Sigmoid colon (tissue), 3 donors: ENCODE data around the gene GJB2.

Source experiments
- CTCF ChIP-seq, 4 experiments: fragments of 450-650 bp in 3 of 4; fragments of 200-600 bp in 1 of 4; IDR thresholded peaks; one replicate each; pipeline ENCODE4 v1.5.1; 2016 to 2019; ENCODE audit warnings: antibody characterized with exemption in 4 of 4, mild to moderate bottlenecking in 3 of 4, moderate library complexity in 2 of 4
- POLR2A ChIP-seq, 2 donors: fragments of 450-650 bp; IDR thresholded peaks; one replicate each; pipeline ENCODE4 v1.6.1; 2016; ENCODE audit warnings: antibody characterized with exemption in 2 of 2, mild to moderate bottlenecking in 2 of 2, moderate library complexity in 2 of 2

GRCh38 chr13:20209948-20210347, 17.2 kb upstream of the GJB2 start:
- TF ChIP-seq POLR2A (IDR thresholded peaks at IDR 0.05) (no peak), CTCF (IDR thresholded peaks at IDR 0.05) (no peak)
